ENCODE results near the gene LKAAEAR1. TPM values are rescaled to one million over a fixed set of nuclear protein-coding genes. Genes with fewer than 3 reads are reported as not detected.

LKAAEAR1 gene
- total RNA-seq, 1 donor from 2014 or later: not detected

DNA sequence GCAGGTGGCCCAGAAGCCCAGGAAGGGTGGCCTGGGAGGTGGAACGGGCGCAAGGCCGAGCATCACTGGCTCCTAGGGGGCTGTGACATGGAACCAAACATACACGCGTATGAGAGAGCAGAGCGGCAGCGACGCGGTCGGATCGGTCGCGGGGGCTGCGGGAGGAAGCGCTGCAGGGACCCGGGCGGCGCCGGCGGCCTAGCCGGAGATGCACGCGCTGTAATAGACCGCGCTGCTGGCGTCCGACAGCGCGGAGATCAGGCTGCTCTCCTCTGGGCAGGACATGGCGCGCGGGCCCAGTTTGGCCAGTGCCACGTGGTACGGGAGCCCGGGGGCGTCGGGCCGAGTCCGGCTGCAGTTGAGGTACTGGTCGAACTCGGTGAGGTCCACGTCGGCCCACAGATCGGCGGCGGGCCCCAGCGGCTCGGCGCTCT is 36.2 kb downstream of the LKAAEAR1 start:
- Histone ChIP-seq H3K9me3 (ENCODE audit: insufficient read depth, low read depth, low read length) (no peaks in the 10 kb centered on the region), H3K27ac (ENCODE audit: low read depth, low read length) (no peak overlapping the region), H4K20me1 (ENCODE audit: insufficient read depth, low read length) (peaks cover 12% of the 10 kb centered on the region), H3K79me2 (ENCODE audit: insufficient read depth, low read length) (no peaks in the 10 kb centered on the region), H3K4me1 (ENCODE audit: insufficient read depth, low read length) (peaks cover 2% of the 10 kb centered on the region), H3K9ac (ENCODE audit: low read length) (no peak overlapping the region), H3K27me3 (ENCODE audit: insufficient read depth, low read length) (peaks cover 47% of the 10 kb centered on the region), H2AFZ (ENCODE audit: low read depth, low read length) (no peak overlapping the region), H3K4me2 (ENCODE audit: low read length) (peak overlapping the region; percentile 8), H3K4me3 (ENCODE audit: insufficient read depth, low read depth, low read length) (no peak overlapping the region), H3K36me3 (ENCODE audit: insufficient read depth, low read length) (no peaks in the 10 kb centered on the region)
- Mint-ChIP-seq H3K4me1 (ENCODE audit: low read depth, unreplicated experiment) (peaks cover 8% of the 10 kb centered on the region), H3K27ac (ENCODE audit: unreplicated experiment) (no peak overlapping the region), H3K4me3 (ENCODE audit: unreplicated experiment) (no peak overlapping the region), H3K9me3 (ENCODE audit: unreplicated experiment) (no peaks in the 10 kb centered on the region), H3K36me3 (ENCODE audit: low read depth, unreplicated experiment) (no peaks in the 10 kb centered on the region), H3K27me3 (ENCODE audit: low read depth, unreplicated experiment) (peaks cover 48% of the 10 kb centered on the region)
- FAIRE-seq (no peak), DNase-seq (ENCODE audit: low read depth) (no peak)
- TF ChIP-seq EZH2 (IDR thresholded peaks at IDR 0.05; ENCODE audit: insufficient read depth, low read length): peak; percentile 98
- no peak for TF ChIP-seq CTCF (IDR thresholded peaks at IDR 0.05; ENCODE audit: insufficient read depth, low read depth, low read length)

DNA sequence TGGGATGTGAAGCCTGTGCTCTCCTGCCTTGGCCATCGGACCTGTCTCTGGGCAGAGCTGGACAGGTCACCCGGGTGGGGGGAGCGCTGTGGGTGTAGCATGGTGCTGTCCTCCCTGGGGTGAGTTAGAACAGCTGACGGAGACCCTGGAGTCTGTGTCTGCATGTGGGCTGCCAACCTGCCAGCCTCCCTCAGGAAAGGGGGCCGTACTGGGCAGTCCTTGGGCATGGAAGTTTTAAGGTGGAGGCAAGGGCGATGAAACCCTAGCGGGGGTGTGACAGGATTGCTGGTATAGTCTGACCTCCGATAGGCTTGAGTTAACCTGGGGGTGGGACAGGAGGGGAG is 37.2 kb downstream of the LKAAEAR1 start:
- TF ChIP-seq CTCF (IDR thresholded peaks at IDR 0.05; ENCODE audit: insufficient read depth, low read depth, low read length): no peak
- no peak for TF ChIP-seq EZH2 (IDR thresholded peaks at IDR 0.05; ENCODE audit: insufficient read depth, low read length)
- no peak overlapping the region for H3K4me2 ChIP-seq (ENCODE audit: low read length)
- no peak overlapping the region for H3K9ac ChIP-seq (ENCODE audit: low read length)
- peaks cover 12% of the 10 kb centered on the region for H4K20me1 ChIP-seq (ENCODE audit: insufficient read depth, low read length)
- no peaks in the 10 kb centered on the region for H3K36me3 Mint-ChIP-seq (ENCODE audit: low read depth, unreplicated experiment)
- H3K4me3 Mint-ChIP-seq (ENCODE audit: unreplicated experiment): no peak overlapping the region
- no peak overlapping the region for H2AFZ ChIP-seq (ENCODE audit: low read depth, low read length)
- no peaks in the 10 kb centered on the region for H3K79me2 ChIP-seq (ENCODE audit: insufficient read depth, low read length)
- peaks cover 43% of the 10 kb centered on the region for H3K27me3 Mint-ChIP-seq (ENCODE audit: low read depth, unreplicated experiment)
- FAIRE-seq (no peak), DNase-seq (ENCODE audit: low read depth) (no peak)
- H3K27ac Mint-ChIP-seq (ENCODE audit: unreplicated experiment): no peak overlapping the region
- no peak overlapping the region for H3K27ac ChIP-seq (ENCODE audit: low read depth, low read length)
- no peaks in the 10 kb centered on the region for H3K9me3 Mint-ChIP-seq (ENCODE audit: unreplicated experiment)
- H3K36me3 ChIP-seq (ENCODE audit: insufficient read depth, low read length): no peaks in the 10 kb centered on the region
- peaks cover 48% of the 10 kb centered on the region for H3K27me3 ChIP-seq (ENCODE audit: insufficient read depth, low read length)
- H3K4me1 Mint-ChIP-seq (ENCODE audit: low read depth, unreplicated experiment): peaks cover 8% of the 10 kb centered on the region
- H3K4me3 ChIP-seq (ENCODE audit: insufficient read depth, low read depth, low read length): no peak overlapping the region
- peaks cover 2% of the 10 kb centered on the region for H3K4me1 ChIP-seq (ENCODE audit: insufficient read depth, low read length)
- H3K9me3 ChIP-seq (ENCODE audit: insufficient read depth, low read depth, low read length): no peaks in the 10 kb centered on the region

- Histone ChIP-seq H3K9ac (ENCODE audit: low read length) (no peak overlapping the region), H3K4me1 (ENCODE audit: insufficient read depth, low read length) (peaks cover 2% of the 10 kb centered on the region), H3K79me2 (ENCODE audit: insufficient read depth, low read length) (no peaks in the 10 kb centered on the region), H3K27me3 (ENCODE audit: insufficient read depth, low read length) (peaks cover 57% of the 10 kb centered on the region), H3K9me3 (ENCODE audit: insufficient read depth, low read depth, low read length) (no peaks in the 10 kb centered on the region), H3K36me3 (ENCODE audit: insufficient read depth, low read length) (no peaks in the 10 kb centered on the region), H4K20me1 (ENCODE audit: insufficient read depth, low read length) (peaks cover 8% of the 10 kb centered on the region), H2AFZ (ENCODE audit: low read depth, low read length) (no peak overlapping the region), H3K27ac (ENCODE audit: low read depth, low read length) (no peak overlapping the region), H3K4me2 (ENCODE audit: low read length) (no peak overlapping the region), H3K4me3 (ENCODE audit: insufficient read depth, low read depth, low read length) (no peak overlapping the region)
- Mint-ChIP-seq H3K27ac (ENCODE audit: unreplicated experiment) (no peak overlapping the region), H3K9me3 (ENCODE audit: unreplicated experiment) (no peaks in the 10 kb centered on the region), H3K27me3 (ENCODE audit: low read depth, unreplicated experiment) (peaks cover 41% of the 10 kb centered on the region), H3K4me3 (ENCODE audit: unreplicated experiment) (no peak overlapping the region), H3K36me3 (ENCODE audit: low read depth, unreplicated experiment) (no peaks in the 10 kb centered on the region), H3K4me1 (ENCODE audit: low read depth, unreplicated experiment) (peaks cover 8% of the 10 kb centered on the region)
- no peak for DNase-seq (ENCODE audit: low read depth)
- no peak for FAIRE-seq
- no peak for TF ChIP-seq CTCF (IDR thresholded peaks at IDR 0.05; ENCODE audit: insufficient read depth, low read depth, low read length)
- no peak for TF ChIP-seq EZH2 (IDR thresholded peaks at IDR 0.05; ENCODE audit: insufficient read depth, low read length)
These were observed 38.7 kb downstream of the LKAAEAR1 start for GRCh38 chr20:64045346-64046011.
